COLO668 (cell line): Measurements from ENCODE around the gene DISP1.
A peak's percentile ranks its signal among the peaks of the same experiment; 100 is the strongest.

Source experiments
- DNase-seq: peaks from one replicate; lab custom pipeline; 2025; ENCODE audit not compliant: unreplicated experiment; lab: John Stamatoyannopoulos, UW

DISP1 gene, protein sequence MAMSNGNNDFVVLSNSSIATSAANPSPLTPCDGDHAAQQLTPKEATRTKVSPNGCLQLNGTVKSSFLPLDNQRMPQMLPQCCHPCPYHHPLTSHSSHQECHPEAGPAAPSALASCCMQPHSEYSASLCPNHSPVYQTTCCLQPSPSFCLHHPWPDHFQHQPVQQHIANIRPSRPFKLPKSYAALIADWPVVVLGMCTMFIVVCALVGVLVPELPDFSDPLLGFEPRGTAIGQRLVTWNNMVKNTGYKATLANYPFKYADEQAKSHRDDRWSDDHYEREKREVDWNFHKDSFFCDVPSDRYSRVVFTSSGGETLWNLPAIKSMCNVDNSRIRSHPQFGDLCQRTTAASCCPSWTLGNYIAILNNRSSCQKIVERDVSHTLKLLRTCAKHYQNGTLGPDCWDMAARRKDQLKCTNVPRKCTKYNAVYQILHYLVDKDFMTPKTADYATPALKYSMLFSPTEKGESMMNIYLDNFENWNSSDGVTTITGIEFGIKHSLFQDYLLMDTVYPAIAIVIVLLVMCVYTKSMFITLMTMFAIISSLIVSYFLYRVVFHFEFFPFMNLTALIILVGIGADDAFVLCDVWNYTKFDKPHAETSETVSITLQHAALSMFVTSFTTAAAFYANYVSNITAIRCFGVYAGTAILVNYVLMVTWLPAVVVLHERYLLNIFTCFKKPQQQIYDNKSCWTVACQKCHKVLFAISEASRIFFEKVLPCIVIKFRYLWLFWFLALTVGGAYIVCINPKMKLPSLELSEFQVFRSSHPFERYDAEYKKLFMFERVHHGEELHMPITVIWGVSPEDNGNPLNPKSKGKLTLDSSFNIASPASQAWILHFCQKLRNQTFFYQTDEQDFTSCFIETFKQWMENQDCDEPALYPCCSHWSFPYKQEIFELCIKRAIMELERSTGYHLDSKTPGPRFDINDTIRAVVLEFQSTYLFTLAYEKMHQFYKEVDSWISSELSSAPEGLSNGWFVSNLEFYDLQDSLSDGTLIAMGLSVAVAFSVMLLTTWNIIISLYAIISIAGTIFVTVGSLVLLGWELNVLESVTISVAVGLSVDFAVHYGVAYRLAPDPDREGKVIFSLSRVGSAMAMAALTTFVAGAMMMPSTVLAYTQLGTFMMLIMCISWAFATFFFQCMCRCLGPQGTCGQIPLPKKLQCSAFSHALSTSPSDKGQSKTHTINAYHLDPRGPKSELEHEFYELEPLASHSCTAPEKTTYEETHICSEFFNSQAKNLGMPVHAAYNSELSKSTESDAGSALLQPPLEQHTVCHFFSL (N-terminal part only)

DNA sequence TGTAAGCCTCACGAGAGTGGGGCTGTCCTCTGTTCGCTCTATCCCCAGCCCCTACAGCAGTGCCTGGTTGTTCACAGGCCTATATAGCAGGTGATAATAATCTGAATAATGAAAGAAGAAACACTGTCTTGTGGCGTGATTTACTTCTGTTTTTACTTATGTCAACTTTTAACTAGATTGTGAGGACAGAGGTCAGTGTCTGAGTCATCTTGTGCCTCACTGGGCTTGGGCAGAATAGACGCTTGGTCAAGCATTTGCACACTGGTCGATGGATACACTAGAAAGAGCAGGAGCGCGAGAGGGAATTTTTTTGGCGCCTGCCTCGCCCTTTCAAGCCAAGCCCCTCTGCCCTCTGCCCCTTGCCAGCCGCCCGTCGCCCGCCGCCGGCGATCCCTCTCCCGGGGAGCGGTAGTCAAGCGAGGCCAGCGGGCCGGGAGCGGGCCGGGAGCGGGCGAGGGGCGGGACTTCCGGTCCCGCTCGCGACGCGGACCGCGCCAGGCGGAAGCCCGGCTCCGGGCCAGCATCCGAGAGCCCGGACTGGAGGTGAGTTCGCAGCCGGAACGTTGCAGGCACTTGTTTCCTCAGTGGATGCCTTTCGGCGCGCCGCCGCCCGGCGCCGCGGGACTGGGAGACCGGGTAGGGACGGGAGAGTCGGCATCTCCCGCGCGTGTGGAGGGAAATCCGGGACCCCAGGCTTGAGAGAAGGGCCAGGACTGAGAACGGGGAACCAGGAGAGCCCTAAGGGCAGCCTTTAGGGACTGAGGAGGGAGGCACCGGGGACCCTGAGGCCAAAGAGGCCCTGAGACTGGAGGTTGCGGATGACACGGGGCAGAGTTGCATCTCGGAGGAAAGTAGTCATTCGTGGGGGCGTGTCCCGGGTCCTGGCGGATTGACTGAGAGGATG lies at the start of gene DISP1:
DISP1 (plus strand) TSS at position 504 of the 904 bp plus-strand sequence. CDS start 127,785 bp downstream, outside the sequence.
- DNase-seq, result peak; percentile 93

DNA sequence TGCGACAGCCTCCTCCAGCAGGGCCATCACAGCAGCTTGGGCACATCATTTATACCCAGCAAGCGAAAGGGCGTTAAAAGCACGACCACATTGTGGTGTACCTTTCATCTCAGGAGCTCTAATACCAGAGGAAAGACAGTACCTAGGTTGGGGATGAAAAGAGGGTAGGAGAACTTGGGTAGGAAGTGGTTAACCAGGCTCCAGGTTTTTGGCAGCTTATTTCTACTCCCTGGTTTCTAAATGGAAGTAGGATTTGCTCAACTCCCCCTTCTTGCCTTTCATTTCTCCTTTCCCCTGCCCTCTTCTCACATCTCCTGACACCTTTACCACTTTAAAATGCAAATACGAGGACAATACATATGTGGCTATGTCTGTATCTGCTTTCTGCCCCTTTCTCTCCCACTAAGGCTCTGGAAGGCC lies 47.7 kb upstream of the DISP1 start:
- DNase-seq, result no peak

DNA sequence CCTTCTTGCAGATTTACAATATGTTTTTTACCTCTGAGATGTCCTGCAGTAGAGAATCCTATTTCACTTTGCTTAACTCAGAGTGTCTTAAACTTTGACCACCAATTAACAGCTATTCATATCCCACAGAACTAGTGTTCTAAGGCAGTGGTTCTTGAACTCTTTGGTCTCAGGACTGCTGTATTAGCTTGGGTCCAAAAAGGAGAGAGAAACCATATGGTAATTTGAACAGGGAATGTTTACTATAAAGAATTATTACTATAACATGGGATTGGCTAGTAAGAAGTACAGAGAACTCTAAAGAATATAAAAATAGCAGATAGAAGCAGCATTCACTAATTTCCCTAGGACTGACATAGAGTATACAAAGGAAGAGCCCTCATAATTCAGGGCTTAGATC lies 46.2 kb upstream of the DISP1 start:
- no peak for DNase-seq

DNA sequence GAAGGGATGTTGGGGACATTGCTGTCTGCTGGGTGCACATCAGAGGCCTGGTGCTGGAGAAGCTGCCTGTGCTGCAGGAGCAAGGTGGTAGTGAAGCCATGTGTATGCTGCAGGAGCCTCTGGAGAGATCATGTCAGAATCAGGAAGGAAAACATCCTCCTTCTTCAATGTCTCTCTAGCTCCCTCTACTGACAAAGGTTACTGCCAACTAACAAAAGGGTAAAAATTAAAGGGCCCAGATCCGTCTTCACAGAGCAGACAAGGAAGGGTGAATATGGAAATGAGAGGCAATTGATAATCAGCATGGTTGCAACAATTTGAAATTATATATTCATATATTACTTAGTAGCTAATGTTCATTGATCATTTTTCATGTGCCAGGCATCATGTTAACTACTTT lies 45.7 kb upstream of the DISP1 start:
- DNase-seq, result no peak

DNA sequence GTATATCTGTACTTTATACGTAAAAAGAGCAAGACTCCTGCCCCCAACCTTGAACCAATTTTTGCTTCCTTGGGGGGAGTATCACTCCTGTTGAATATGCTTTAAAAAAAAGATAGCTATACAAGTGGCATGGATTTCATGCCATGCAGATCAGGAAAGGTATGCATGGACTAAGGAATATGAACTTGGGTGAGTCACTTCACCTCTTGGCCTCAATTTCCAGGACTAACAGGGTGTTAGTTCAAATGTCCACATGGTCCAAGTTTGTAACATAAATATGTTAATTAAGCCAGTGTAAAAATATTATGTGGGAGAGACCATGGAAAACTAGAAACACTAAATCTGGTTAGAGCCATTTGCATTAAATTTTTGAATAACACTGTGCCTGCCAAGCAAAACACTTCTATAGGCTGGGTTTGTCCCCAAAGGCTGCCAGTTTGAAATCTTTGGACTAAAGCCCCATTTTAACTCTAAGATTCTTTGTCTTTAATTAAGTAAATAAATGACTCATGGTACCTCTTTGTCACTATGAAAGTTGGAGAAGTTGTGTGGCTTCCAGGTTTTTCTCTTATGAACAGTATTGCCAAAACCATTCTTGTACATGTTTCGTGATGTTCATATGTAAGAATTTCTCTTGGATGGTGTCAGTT lies 44.7 kb upstream of the DISP1 start:
- no peak for DNase-seq

DNA sequence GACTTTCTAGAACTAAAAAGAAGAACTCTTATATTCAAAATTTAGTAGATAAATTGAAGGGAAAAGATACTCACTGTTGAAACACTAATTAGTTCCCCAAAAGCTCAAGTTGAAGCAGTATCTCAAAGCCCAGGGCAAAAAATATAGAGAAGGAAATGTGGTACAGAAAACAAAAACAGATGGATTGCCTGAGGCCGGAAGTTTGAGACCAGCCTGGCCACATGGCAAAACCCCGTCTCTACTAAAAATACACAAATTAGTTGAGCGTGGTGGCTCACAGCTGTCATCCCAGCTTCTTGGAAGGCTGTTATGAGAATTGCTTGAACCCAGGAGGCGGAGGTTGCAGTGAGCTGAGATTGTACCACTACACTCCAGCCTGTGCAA lies 41.9 kb upstream of the DISP1 start:
- DNase-seq, result no peak

DNA sequence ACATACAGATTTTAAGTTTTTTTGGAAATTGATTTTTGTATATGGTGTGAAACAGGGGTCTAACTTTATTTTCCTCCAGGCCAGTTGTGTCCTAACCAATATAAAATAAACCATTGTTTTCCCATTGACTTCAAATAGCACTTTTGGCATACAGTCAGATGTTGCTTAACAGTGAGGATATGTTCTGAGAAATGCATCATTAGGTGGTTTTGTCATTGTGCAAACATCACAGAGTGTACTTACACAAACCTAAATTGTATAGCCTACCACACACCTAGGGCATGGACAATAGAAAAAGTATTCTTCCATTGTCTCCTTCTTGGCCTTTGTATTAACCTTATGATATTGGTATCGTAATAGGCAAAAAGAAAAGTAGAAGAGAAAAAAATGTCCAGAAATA lies 37.4 kb upstream of the DISP1 start:
- DNase-seq, result no peak

DNA sequence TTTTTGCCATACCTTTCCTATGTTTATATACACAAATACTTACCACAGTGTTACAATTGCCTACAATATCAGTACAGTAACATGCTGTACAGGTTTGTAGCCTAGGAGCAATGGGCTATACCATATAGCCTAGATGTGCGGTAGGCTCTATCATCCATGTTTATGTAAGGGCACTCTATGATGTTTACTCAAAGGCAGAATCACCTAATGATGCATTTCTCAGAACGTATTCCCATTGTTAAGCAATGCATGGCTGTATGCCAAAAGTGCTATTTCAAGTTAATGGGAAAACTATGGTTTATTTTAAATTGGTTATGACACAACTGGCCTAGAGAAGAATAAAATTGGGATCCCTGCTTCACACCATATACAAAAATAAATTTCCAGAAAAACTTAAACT lies 36.9 kb upstream of the DISP1 start:
- peak; percentile 41 for DNase-seq

DNA sequence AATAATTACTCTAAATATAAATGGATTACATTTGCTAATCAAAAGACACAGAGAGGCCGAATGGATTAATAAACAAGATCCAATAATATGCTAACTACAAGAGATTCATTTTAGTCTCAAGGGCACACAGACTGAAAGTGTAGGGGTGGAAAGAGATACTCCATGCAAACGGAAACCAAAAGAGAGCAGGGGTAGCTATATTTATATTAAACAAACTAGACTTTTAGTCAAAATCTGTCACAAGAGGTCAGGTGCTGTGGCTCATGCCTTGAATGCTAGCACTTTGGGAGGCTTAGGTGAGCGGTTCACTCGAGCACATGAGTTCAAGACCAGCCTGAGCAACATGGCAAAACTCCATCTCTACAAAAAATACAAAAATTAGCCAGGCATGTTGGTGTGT lies 33.6 kb upstream of the DISP1 start:
- DNase-seq, result no peak

DNA sequence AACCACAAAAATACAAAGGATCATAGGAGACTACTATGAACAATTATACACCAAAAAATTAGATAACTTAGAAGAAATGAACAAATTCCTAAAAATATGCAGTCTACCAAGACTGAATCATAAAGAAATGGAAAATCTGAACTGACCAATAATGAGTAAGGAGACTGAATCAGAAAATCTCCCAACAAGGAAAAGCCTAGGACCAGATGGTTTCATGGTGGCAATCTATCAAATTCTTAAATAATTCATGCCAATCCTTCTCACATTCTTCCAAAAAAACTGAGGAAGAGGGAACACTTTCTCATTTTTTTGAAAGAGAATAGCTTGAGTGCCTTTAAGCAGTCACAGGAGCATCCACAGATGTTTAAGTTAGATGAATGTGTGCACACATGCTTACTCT lies 31.8 kb upstream of the DISP1 start:
- no peak for DNase-seq

DNA sequence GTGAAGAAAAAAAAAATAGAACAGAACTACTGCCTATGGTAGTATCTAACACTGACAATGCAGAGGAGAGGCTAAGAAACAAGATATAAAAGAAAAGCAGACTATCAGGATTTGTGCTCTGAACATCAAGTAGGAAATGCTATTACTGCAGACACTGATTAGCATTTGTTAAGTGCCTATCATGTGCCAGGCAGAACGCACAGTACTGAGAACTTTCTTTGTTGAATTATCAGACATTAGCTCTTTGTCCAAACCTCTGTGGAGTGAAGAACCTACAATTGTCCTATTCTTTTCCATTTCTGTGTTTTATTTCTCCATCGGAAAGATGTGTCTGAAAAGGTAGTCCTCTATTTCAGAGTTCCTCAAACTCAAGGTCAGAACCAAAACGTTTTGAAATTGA lies 30.5 kb upstream of the DISP1 start:
- DNase-seq, result no peak

DNA sequence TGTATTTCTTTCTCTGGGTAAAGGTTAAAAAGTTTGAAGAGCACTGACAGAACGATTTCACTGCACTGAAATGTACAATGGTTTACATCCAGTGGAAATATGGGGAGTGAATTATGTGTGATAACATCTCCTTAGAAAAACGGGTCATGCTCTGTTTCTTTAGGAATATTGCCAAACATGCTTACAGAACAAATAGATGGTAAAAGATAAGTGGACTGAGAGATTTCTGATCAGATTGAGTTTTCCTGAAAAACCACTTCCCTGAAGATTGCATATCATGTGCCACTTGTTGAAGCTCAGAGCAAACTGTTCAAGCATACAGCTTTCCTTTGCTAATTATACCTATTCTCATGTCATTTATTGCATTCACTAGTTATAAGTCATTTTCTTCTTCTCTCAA lies 29.9 kb upstream of the DISP1 start:
- DNase-seq, result no peak

DNA sequence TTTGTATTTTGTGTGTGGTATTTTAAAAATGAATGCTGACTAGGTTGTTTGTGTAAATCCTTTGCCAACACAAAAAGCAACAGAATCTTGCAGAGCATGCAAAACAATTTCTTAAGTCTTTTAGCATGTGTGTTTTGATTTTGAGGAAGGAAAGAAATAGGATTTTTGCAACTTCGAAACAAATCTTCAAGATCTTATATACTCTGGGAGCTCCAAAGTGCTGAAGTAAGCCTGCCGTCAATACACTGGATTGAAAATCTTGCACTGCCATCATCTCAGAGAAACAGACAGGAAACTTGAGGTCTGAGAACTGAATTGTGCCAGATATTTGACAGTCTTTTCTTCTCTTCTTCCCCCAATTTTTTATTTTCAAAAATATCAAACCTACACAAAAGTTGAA lies 29.3 kb upstream of the DISP1 start:
- DNase-seq, result no peak

DNA sequence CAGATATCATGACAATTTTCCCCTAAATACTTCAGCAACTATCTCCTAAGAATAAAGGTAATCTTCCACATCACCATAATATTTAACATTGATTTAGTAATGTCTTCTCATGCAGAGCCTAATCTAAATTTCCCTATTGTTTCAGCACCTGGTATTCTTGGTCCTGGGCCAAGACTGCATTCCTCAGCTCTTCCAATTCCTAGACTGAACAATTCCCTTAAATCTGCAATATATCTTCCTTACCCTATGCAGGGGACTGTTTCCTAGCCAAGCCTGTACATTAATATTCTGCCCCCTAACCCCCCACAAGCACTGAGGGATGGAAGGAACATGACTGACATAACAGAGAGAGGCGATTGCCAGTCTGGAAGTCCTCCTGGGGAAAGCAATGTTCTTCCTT lies 28.7 kb upstream of the DISP1 start:
- DNase-seq, result no peak

DNA sequence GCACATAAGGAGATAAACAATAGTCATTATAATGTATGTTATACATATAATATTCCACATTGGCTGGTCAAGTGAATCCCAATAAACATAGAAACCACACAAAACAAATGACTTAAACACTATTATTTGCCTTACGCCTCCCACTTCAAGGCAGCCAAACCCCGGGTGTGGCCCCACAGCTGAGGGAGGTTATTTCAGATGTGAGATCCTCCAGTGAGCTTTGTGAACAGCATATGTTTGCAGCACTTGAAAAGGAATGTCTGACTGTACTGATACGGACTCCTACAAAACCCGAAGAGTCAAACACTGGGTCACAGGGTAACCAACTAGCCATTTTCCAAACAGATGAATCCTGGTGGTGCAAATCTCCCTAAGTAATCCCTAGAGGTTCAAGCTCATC lies 27.1 kb upstream of the DISP1 start:
- no peak for DNase-seq

DNA sequence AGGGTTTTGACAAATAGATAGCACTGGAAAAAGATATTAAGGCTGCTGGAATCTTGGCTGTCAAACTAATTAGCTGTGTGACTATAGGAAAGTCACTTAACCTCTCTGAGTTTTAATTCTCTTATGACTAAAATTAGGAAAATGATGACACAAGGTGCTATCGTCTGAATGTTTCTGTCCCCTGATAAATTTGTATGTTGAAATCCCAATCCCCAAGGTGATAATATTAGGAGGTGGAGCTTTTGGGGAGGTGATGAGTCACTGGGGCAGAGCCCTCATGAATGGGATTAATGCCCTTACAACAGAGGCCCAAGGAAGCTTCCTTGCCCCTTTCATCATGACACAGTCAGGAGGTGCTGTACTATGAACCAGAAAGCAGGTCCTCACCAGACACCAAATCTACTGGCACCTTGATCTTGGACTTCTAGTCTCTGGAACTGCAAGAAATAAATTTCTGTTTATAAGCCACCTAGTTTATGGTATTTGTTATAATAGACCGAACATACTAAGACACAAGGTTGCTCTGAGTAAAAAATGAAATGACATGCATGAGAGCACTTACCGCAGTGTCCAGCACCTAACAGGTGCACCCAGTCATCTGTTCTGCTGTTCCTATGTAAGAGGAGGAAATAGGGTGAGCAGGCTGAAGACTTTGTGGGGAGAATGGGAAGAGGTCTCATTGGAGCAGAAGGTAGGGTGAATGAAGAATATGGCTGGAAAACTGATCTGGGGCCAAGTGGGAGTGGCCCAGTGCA lies 26.3 kb upstream of the DISP1 start:
- no peak for DNase-seq

DNA sequence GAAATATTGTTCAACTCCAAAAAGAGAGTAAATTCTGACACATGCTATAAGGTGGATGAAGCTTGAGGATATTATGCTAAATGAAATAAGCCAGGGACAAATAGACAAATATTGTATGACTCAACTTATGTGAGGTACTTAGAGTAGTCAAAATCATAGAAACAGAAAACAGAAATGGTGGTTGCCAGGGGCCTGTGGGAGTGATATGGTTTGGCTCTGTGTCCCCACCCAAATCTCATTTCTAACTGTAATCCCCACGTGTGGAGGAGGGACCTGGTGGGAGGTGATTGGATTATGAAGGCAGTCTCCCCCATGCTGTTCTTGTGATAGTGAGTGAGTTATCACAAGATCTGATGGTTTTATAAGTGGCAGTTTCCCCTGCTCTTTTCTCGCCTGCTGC lies 24.7 kb upstream of the DISP1 start:
- DNase-seq, result no peak

DNA sequence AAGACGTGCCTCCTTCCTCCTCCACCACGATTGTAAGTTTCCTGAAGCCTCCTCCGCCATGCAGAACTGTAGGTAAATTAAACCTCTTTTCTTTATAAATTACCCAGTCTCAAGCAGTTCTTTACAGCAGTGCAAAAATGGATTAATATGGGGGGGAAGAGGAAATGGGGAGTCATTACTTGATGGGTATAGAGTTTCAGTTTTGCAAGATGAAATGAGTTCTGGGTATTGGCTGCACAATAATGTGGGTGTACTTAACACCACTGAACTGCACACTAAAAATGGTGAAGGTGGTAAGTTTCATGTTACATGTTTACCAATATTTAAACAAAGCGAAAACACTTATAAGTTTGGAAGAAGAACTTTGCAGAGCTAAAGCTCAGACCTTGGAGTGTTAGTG lies 24.3 kb upstream of the DISP1 start:
- no peak for DNase-seq

DNA sequence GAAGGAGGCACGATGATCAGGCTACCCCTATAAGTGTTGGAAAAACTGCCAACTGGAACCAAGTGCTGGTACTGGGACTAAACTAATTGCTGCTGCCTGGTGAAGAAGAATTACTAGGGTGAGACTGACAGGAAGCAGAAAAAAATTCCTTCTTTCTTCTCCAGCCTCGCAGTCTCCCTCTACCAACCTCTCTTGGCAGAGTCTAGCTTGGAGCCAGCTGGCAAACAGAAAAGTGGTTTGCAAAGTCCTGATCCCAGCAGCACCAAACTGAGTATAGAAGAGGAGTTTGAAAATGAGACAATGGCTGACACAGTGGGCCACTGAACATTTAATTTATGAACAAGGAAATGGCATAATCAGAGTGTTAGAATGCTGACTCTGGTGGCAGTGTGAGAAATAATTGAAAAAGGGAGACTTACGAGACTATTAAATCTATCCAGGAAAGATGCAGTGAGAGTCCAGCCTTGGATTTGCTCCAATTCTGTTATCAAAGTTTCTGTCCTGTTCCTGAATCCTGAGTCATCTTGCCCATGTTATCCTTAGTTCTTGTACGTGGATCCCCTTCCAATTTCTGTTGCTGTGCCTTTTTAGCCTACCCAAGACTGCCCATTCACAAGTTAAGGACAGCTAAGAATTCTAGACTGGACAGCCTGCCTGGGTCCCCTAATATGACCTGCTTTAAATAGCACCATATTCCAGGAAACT lies 23.7 kb upstream of the DISP1 start:
- DNase-seq, result no peak
